ENCODE measurements around the gene GMEB2.

DNA sequence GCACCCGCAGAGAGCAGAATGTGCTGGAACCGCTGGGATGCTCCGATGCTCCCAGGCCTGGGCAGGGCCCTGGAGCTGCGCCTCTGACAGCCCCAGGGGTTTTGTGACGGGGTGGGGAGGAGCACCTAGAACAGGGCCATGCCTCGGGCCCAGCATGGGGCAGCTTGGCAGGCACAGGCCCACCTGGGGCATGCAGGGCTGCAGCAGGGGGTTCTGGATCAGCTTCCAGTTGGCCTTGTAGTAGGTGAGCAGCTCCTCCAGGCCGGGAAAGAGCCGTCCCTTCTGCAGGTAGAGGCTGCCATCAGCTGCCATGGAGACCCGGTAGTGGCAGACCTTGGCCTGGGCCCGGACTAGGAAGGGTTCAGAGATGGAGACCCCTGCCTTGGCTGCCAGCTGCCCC, 83.8 kb downstream of the GMEB2 start:
- TF ChIP-seq CTBP1 (IDR thresholded peaks at IDR 0.05; ENCODE audit: borderline replicate concordance) (no peak), L3MBTL2 (conservative IDR thresholded peaks at IDR 0.05) (no peak), TARDBP (IDR thresholded peaks at IDR 0.05) (no peak), SP1 (IDR thresholded peaks at IDR 0.05) (no peak)
- TF ChIP-seq, protein P1, sequence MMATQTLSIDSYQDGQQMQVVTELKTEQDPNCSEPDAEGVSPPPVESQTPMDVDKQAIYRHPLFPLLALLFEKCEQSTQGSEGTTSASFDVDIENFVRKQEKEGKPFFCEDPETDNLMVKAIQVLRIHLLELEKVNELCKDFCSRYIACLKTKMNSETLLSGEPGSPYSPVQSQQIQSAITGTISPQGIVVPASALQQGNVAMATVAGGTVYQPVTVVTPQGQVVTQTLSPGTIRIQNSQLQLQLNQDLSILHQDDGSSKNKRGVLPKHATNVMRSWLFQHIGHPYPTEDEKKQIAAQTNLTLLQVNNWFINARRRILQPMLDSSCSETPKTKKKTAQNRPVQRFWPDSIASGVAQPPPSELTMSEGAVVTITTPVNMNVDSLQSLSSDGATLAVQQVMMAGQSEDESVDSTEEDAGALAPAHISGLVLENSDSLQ (IDR thresholded peaks at IDR 0.05) = no peak
